ENCODE data around the gene MTMR1.

Gene MTMR1

GRCh38 chrX:150761176-150761818 is 68.1 kb downstream of the MTMR1 start:
- Histone ChIP-seq H3K9ac (no peak overlapping the region), H2AFZ (no peak overlapping the region), H3K36me3 (ENCODE audit: control insufficient read depth, insufficient read depth, low read length) (no peaks in the 10 kb centered on the region), H3K27ac (no peak overlapping the region), H3K79me2 (no peaks in the 10 kb centered on the region), H3K4me3 (ENCODE audit: low read depth, low read length) (no peak overlapping the region), H3K4me2 (ENCODE audit: low read length) (no peak overlapping the region), H3K27me3 (ENCODE audit: control insufficient read depth, insufficient read depth, low read length) (no peaks in the 10 kb centered on the region), H3K9me3 (ENCODE audit: control insufficient read depth, low read length) (no peaks in the 10 kb centered on the region), H3K4me1 (no peaks in the 10 kb centered on the region)
- TF ChIP-seq, protein P1, sequence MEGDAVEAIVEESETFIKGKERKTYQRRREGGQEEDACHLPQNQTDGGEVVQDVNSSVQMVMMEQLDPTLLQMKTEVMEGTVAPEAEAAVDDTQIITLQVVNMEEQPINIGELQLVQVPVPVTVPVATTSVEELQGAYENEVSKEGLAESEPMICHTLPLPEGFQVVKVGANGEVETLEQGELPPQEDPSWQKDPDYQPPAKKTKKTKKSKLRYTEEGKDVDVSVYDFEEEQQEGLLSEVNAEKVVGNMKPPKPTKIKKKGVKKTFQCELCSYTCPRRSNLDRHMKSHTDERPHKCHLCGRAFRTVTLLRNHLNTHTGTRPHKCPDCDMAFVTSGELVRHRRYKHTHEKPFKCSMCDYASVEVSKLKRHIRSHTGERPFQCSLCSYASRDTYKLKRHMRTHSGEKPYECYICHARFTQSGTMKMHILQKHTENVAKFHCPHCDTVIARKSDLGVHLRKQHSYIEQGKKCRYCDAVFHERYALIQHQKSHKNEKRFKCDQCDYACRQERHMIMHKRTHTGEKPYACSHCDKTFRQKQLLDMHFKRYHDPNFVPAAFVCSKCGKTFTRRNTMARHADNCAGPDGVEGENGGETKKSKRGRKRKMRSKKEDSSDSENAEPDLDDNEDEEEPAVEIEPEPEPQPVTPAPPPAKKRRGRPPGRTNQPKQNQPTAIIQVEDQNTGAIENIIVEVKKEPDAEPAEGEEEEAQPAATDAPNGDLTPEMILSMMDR (IDR thresholded peaks at IDR 0.05), result no peak

DNA sequence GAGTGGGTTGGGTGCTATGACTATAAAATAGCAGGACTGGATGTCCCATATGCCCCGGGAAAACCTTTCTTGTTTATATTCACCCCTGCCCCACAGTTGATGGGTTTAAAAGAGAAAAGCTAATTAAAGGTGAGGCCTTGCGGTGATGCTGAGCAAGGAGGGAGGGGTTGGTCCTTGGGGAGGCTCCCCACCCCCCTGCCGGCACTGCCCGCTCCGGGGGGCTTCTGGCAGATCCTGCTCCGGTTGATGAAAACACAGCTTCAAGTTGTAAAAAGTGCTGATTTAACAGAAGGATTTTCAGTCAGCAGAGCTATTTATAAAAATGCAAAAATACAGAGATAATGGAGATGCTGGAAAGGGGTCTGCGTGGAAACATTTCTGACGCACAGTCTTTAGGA is 68.6 kb downstream of the MTMR1 start:
- TF ChIP-seq, protein P1 (IDR thresholded peaks at IDR 0.05), result no peak
- Histone ChIP-seq H3K4me3 (ENCODE audit: low read depth, low read length) (no peak overlapping the region), H2AFZ (no peak overlapping the region), H3K79me2 (no peaks in the 10 kb centered on the region), H3K9me3 (ENCODE audit: control insufficient read depth, low read length) (no peaks in the 10 kb centered on the region), H3K4me2 (ENCODE audit: low read length) (no peak overlapping the region), H3K36me3 (ENCODE audit: control insufficient read depth, insufficient read depth, low read length) (no peaks in the 10 kb centered on the region), H3K4me1 (no peaks in the 10 kb centered on the region), H3K27ac (no peak overlapping the region), H3K27me3 (ENCODE audit: control insufficient read depth, insufficient read depth, low read length) (no peaks in the 10 kb centered on the region), H3K9ac (no peak overlapping the region)

GRCh38 chrX:150762258-150763165 is 69.3 kb downstream of the MTMR1 start:
- Histone ChIP-seq H3K4me2 (ENCODE audit: low read length) (no peak overlapping the region), H3K36me3 (ENCODE audit: control insufficient read depth, insufficient read depth, low read length) (no peaks in the 10 kb centered on the region), H3K9ac (no peak overlapping the region), H3K4me3 (ENCODE audit: low read depth, low read length) (no peak overlapping the region), H3K9me3 (ENCODE audit: control insufficient read depth, low read length) (no peaks in the 10 kb centered on the region), H3K79me2 (no peaks in the 10 kb centered on the region), H3K27me3 (ENCODE audit: control insufficient read depth, insufficient read depth, low read length) (no peaks in the 10 kb centered on the region), H2AFZ (no peak overlapping the region), H3K4me1 (no peaks in the 10 kb centered on the region), H3K27ac (no peak overlapping the region)
- TF ChIP-seq, protein P1 (IDR thresholded peaks at IDR 0.05), result no peak

GRCh38 chrX:150763303-150763797 is 70.2 kb downstream of the MTMR1 start:
- H3K4me2 ChIP-seq (ENCODE audit: low read length), result no peak overlapping the region
- H2AFZ ChIP-seq, result no peak overlapping the region
- no peak overlapping the region for H3K9ac ChIP-seq
- no peak overlapping the region for H3K27ac ChIP-seq
- H3K79me2 ChIP-seq, result no peaks in the 10 kb centered on the region
- no peaks in the 10 kb centered on the region for H3K9me3 ChIP-seq (ENCODE audit: control insufficient read depth, low read length)
- H3K27me3 ChIP-seq (ENCODE audit: control insufficient read depth, insufficient read depth, low read length), result no peaks in the 10 kb centered on the region
- H3K4me3 ChIP-seq (ENCODE audit: low read depth, low read length), result no peak overlapping the region
- H3K4me1 ChIP-seq, result no peaks in the 10 kb centered on the region
- no peaks in the 10 kb centered on the region for H3K36me3 ChIP-seq (ENCODE audit: control insufficient read depth, insufficient read depth, low read length)
- TF ChIP-seq, protein P1 (IDR thresholded peaks at IDR 0.05), result no peak
